Hepatocyte (in vitro differentiated cells): ENCODE measurements around the gene TYMS. TPM values are rescaled to one million over a fixed set of nuclear protein-coding genes. Genes with fewer than 3 reads are reported as not detected.

ENCODE experiments used
- DNase-seq: peaks from one replicate; pipeline ENCODE4 v3.0.0-alpha.2; 2016; ENCODE audit warnings: low spot score
- H2AFZ ChIP-seq: fragments of 200-600 bp; sonication (generic); 2 replicates; pipeline ENCODE4 v1.6.0; 2016; ENCODE audit warnings: antibody characterized with exemption, mild to moderate bottlenecking
- H3K27ac ChIP-seq: fragments of 200-600 bp; sonication (generic); 2 replicates; pipeline ENCODE4 v1.5.1; 2016; ENCODE audit warnings: mild to moderate bottlenecking
- H3K27me3 ChIP-seq: fragments of 200-600 bp; sonication (generic); 2 replicates; pipeline ENCODE4 v1.6.1; 2016
- H3K36me3 ChIP-seq: fragments of 200-600 bp; sonication (generic); replicated peaks from 2 replicates; pipeline ENCODE4 v1.5.1; 2016; ENCODE audit warnings: low read depth; ENCODE audit not compliant: insufficient read depth
- H3K4me1 ChIP-seq: fragments of 200-600 bp; sonication (generic); 2 replicates; pipeline ENCODE4 v1.5.1; 2016; ENCODE audit warnings: mild to moderate bottlenecking, moderate library complexity; ENCODE audit not compliant: insufficient read depth
- H3K4me2 ChIP-seq: fragments of 200-600 bp; sonication (generic); 2 replicates; pipeline ENCODE4 v1.6.0; 2016
- H3K4me3 ChIP-seq: fragments of 200-600 bp; sonication (generic); 2 replicates; pipeline ENCODE4 v1.5.1; 2016; ENCODE audit warnings: mild to moderate bottlenecking
- H3K79me2 ChIP-seq: fragments of 200-600 bp; sonication (generic); 2 replicates; pipeline ENCODE4 v1.6.0; 2017; ENCODE audit warnings: mild to moderate bottlenecking
- H3K9me2 ChIP-seq: fragments of 200-600 bp; sonication (generic); replicated peaks from 2 replicates; pipeline ENCODE4 v1.6.0; 2017; ENCODE audit warnings: mild to moderate bottlenecking; ENCODE audit not compliant: insufficient read depth
- H3K9me3 ChIP-seq: fragments of 200-600 bp; sonication (generic); 2 replicates; pipeline ENCODE4 v1.5.1; 2016; ENCODE audit warnings: low read depth, mild to moderate bottlenecking
- H4K20me1 ChIP-seq: fragments of 200-600 bp; sonication (generic); 2 replicates; pipeline ENCODE4 v1.6.0; 2016; ENCODE audit warnings: mild to moderate bottlenecking; ENCODE audit not compliant: insufficient read depth, poor library complexity, severe bottlenecking
- EZH2 ChIP-seq: fragments of 200-600 bp; sonication (generic); IDR thresholded peaks from 2 replicates; pipeline ENCODE4 v1.6.1; 2016; ENCODE audit warnings: antibody characterized with exemption, mild to moderate bottlenecking, borderline replicate concordance
- EZH2phosphoT487 ChIP-seq: fragments of 200-600 bp; sonication (generic); IDR thresholded peaks from one replicate; pipeline ENCODE4 v1.6.1; 2018; ENCODE audit warnings: antibody characterized with exemption, mild to moderate bottlenecking, low read depth, moderate library complexity; ENCODE audit not compliant: unreplicated experiment, severe bottlenecking
- WGBS: methylation state at CpG from one replicate; pipeline ENCODE4 v1.1.6; 2016; ENCODE audit warnings: low lambda C conversion rate; ENCODE audit errors: missing lambda C conversion rate; 5-methylcytosine and 5-hydroxymethylcytosine counted together
- polyA plus RNA-seq: library from polyadenylated mRNA; unstranded; fragments of >200 nt; fragmentation: Nextera tagmentation; extraction: Ambion mirVana; gene quantifications from 2 replicates; pipeline ENCODE4 v1.2.1, GENCODE V29; 2016
- total RNA-seq: library from RNA; depleted of rRNA; stranded (reverse); fragments of >200 nt; gene quantifications from 2 replicates; pipeline ENCODE4 v1.2.3, GENCODE V29; 2014
- TF ChIP-seq, protein P1 (sequence below): fragments of 200-600 bp; sonication (generic); IDR thresholded peaks from 2 replicates; pipeline ENCODE4 v1.5.1; 2016; ENCODE audit warnings: antibody characterized with exemption, mild to moderate bottlenecking; ENCODE audit not compliant: poor library complexity

The TYMS gene
- total and polyA plus RNA-seq, 2 experiments from 2014 or later = 15.1 to 39.8 TPM

DNA sequence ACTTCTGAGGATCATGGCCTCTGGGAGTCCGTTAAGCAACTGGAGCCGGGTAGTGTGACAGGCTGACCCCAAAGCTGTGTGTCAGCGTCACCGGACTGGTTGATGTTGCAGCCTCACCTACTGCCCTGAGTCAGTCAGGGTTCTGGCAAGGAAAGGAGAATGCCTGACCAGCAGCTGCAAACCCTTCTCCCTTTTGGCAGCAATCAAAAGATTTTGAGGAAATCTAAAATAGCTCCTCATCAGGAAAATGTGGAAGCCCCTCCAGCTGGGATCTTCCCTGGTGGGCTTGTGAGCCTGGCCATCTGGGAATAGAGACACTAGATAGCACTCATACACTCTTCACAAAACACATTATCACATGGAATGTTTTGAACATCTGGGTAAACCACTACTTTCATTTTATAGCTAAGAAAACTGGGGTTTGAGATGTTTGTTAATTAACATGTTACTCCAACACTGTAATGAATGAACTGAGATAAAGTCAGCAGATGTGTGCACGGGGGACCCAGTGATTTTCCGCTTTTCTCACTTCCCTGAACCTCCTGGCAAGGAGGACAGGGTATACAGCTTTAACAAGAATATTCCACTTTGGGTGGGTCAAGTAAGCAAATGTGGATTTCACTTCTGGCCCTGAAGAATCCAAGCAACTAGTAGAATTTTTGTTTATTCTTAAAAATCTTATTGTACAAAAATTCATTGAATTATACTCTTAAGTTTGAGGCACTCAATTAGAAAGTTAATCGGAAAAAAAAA is 36.0 kb upstream of the TYMS start:
- Histone ChIP-seq H3K36me3 (no peaks in the 10 kb centered on the region), H2AFZ (no peak overlapping the region), H3K4me3 (no peak overlapping the region), H3K4me2 (no peak overlapping the region), H3K27me3 (no peaks in the 10 kb centered on the region), H4K20me1 (no peaks in the 10 kb centered on the region), H3K9me2 (no peaks in the 10 kb centered on the region), H3K4me1 (no peaks in the 10 kb centered on the region), H3K27ac (no peak overlapping the region), H3K79me2 (no peaks in the 10 kb centered on the region), H3K9me3 (no peaks in the 10 kb centered on the region)
- 63% methylated on average over 7 of the region's 7 CpGs for WGBS
- DNase-seq = no peak
- TF ChIP-seq EZH2phosphoT487 = no peak
- TF ChIP-seq, protein P1, sequence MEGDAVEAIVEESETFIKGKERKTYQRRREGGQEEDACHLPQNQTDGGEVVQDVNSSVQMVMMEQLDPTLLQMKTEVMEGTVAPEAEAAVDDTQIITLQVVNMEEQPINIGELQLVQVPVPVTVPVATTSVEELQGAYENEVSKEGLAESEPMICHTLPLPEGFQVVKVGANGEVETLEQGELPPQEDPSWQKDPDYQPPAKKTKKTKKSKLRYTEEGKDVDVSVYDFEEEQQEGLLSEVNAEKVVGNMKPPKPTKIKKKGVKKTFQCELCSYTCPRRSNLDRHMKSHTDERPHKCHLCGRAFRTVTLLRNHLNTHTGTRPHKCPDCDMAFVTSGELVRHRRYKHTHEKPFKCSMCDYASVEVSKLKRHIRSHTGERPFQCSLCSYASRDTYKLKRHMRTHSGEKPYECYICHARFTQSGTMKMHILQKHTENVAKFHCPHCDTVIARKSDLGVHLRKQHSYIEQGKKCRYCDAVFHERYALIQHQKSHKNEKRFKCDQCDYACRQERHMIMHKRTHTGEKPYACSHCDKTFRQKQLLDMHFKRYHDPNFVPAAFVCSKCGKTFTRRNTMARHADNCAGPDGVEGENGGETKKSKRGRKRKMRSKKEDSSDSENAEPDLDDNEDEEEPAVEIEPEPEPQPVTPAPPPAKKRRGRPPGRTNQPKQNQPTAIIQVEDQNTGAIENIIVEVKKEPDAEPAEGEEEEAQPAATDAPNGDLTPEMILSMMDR = no peak
- no peak for TF ChIP-seq EZH2

- WGBS = 89% methylated on average over 6 of the region's 6 CpGs
Observed at GRCh38 chr18:622289-622688, 35.2 kb upstream of the TYMS start.

GRCh38 chr18:623761-624620 is 33.5 kb upstream of the TYMS start:
- H4K20me1 ChIP-seq = no peaks in the 10 kb centered on the region
- H3K27me3 ChIP-seq = no peaks in the 10 kb centered on the region
- DNase-seq = peak; percentile 86
- no peaks in the 10 kb centered on the region for H3K9me2 ChIP-seq
- H3K4me1 ChIP-seq = no peaks in the 10 kb centered on the region
- H3K9me3 ChIP-seq = no peaks in the 10 kb centered on the region
- H3K4me3 ChIP-seq = no peak overlapping the region
- H3K4me2 ChIP-seq = no peak overlapping the region
- no peak overlapping the region for H2AFZ ChIP-seq
- H3K36me3 ChIP-seq = no peaks in the 10 kb centered on the region
- WGBS = 69% methylated on average over 11 of the region's 11 CpGs
- H3K79me2 ChIP-seq = no peaks in the 10 kb centered on the region
- TF ChIP-seq EZH2 = no peak
- TF ChIP-seq, protein P1 = peak; percentile 79
- H3K27ac ChIP-seq = no peak overlapping the region

More at GRCh38 chr18:622289-622688, 35.2 kb upstream of the TYMS start:
- TF ChIP-seq, protein P1 = no peak
- TF ChIP-seq EZH2phosphoT487 = no peak
- TF ChIP-seq EZH2 = no peak
- no peak for DNase-seq
- H3K36me3 ChIP-seq = no peaks in the 10 kb centered on the region
- no peak overlapping the region for H2AFZ ChIP-seq
- H3K79me2 ChIP-seq = no peaks in the 10 kb centered on the region
- no peaks in the 10 kb centered on the region for H4K20me1 ChIP-seq
- H3K27ac ChIP-seq = no peak overlapping the region
- H3K9me2 ChIP-seq = no peaks in the 10 kb centered on the region
- no peaks in the 10 kb centered on the region for H3K9me3 ChIP-seq
- no peak overlapping the region for H3K4me3 ChIP-seq
- H3K4me1 ChIP-seq = no peaks in the 10 kb centered on the region
- H3K4me2 ChIP-seq = no peak overlapping the region
- no peaks in the 10 kb centered on the region for H3K27me3 ChIP-seq
